K562 (cell line): Measurements from ENCODE around the gene PATJ.

Experiments
- CREB3 ChIP-seq: fragments of 450-650 bp; conservative IDR thresholded peaks from 2 replicates; pipeline ENCODE4 v1.6.1; 2016; ENCODE audit warnings: missing genetic modification characterization, low read depth, mild to moderate bottlenecking, missing compliant biosample characterization, moderate library complexity
- CTCF ChIP-seq, 3 experiments: IDR thresholded peaks in 2 of 3; conservative IDR thresholded peaks in 1 of 3; 2 replicates each; pipeline ENCODE4 v1.5.1; 2011 to 2012; ENCODE audit warnings: low read length in 3 of 3, mild to moderate bottlenecking in 3 of 3, control low read depth in 2 of 3, improper control_type of control experiment in 1 of 3, inconsistent platforms in 1 of 3, low read depth in 1 of 3, mixed read lengths in 1 of 3, moderate library complexity in 1 of 3; ENCODE audit not compliant: insufficient read depth in 2 of 3
- E2F6 ChIP-seq, 2 experiments: IDR thresholded peaks; 2 replicates each; pipeline ENCODE4 v1.6.1; 2011; ENCODE audit warnings: borderline replicate concordance in 1 of 2, control low read depth in 1 of 2, low read depth in 1 of 2, low read length in 1 of 2, mild to moderate bottlenecking in 1 of 2, mixed read lengths in 1 of 2, moderate library complexity in 1 of 2; ENCODE audit not compliant: insufficient read depth in 1 of 2, insufficient read length in 1 of 2, poor library complexity in 1 of 2, severe bottlenecking in 1 of 2; ENCODE audit errors: extremely low read depth in 1 of 2
- HDAC2 ChIP-seq: fragments of 450-650 bp; IDR thresholded peaks from 2 replicates; pipeline ENCODE4 v1.6.1; 2016; ENCODE audit warnings: mild to moderate bottlenecking
- HMGXB4 ChIP-seq: sonication (generic); formaldehyde crosslinking; IDR thresholded peaks from 2 replicates; pipeline ENCODE4 v1.8.1; 2023; ENCODE audit warnings: mild to moderate bottlenecking, missing genetic modification reagents
- JUNB ChIP-seq: fragments of 450-650 bp; formaldehyde crosslinking; conservative IDR thresholded peaks from 2 replicates; pipeline ENCODE4 v1.4.0; 2020; ENCODE audit warnings: mild to moderate bottlenecking
- MTA3 ChIP-seq: fragments of 450-650 bp; formaldehyde crosslinking; IDR thresholded peaks from 2 replicates; pipeline ENCODE4 v1.6.1; 2017; ENCODE audit warnings: mild to moderate bottlenecking, borderline replicate concordance
- NR2F6 ChIP-seq: fragments of 450-650 bp; formaldehyde crosslinking; IDR thresholded peaks from 2 replicates; pipeline ENCODE4 v1.4.0; 2020; ENCODE audit warnings: mild to moderate bottlenecking
- PHF8 ChIP-seq: fragments of 200-600 bp; sonication (generic); IDR thresholded peaks from 2 replicates; pipeline ENCODE4 v1.6.1; 2012; ENCODE audit warnings: mixed run types, mild to moderate bottlenecking, inconsistent platforms, low read length, moderate library complexity, borderline replicate concordance
- SIN3A ChIP-seq, 2 experiments: fragments of 150-350 bp in 1 of 2; IDR thresholded peaks; 2 replicates each; pipeline ENCODE4 v1.6.1; 2011 to 2016; ENCODE audit warnings: borderline replicate concordance in 2 of 2, low read depth in 2 of 2, low read length in 2 of 2, mild to moderate bottlenecking in 2 of 2, moderate library complexity in 2 of 2; ENCODE audit not compliant: control insufficient read depth in 1 of 2
- SREBF2 ChIP-seq: sonication (generic); formaldehyde crosslinking; IDR thresholded peaks from 2 replicates; pipeline ENCODE4 v1.4.0; 2020; ENCODE audit warnings: mild to moderate bottlenecking, missing genetic modification reagents
- SRSF7 ChIP-seq: fragments of 200-400 bp; formaldehyde crosslinking; optimal IDR thresholded peaks from 2 replicates; pipeline ENCODE3; 2017; ENCODE audit warnings: mild to moderate bottlenecking, low read depth, low read length
- ZKSCAN1 ChIP-seq: fragments of 150-350 bp; IDR thresholded peaks from 2 replicates; pipeline ENCODE4 v1.6.1; 2016; ENCODE audit warnings: low read depth, low read length

- TF ChIP-seq NR2F6 (CRISPR knock-in tag) (no peak), HDAC2 (no peak), JUNB (CRISPR knock-in tag) (no peak), CTCF (IDR thresholded peaks at IDR 0.05 in 2 of 3, conservative IDR thresholded peaks at IDR 0.05 in 1 of 3; ENCODE audit: insufficient read depth in 2 of 3, low read depth in 1 of 3, low read length in 3 of 3) (no peak), PHF8 (no peak), SIN3A (IDR thresholded peaks at IDR 0.05; ENCODE audit: borderline replicate concordance in 2 of 2, control insufficient read depth in 1 of 2, low read depth in 2 of 2, low read length in 2 of 2) (no peak), SRSF7 (no peak), SREBF2 (no peak), MTA3 (no peak), ZKSCAN1 (no peak), CREB3 (tag) (no peak), E2F6 (IDR thresholded peaks at IDR 0.05; ENCODE audit: borderline replicate concordance in 1 of 2, extremely low read depth in 1 of 2, insufficient read depth in 1 of 2, insufficient read length in 1 of 2, low read depth in 1 of 2, low read length in 1 of 2, poor library complexity in 1 of 2, severe bottlenecking in 1 of 2) (no peak), HMGXB4 (CRISPR knock-in tag) (no peak)
Measured at GRCh38 chr1:61925591-61926298, 183.5 kb downstream of the PATJ start.
